ENCODE data around the gene ANGPTL2. TPM values are rescaled to one million over a fixed set of nuclear protein-coding genes. Genes with fewer than 3 reads are reported as not detected.

The ANGPTL2 gene
- total RNA-seq, 1 donor from 2014 or later = 17.5 TPM

DNA sequence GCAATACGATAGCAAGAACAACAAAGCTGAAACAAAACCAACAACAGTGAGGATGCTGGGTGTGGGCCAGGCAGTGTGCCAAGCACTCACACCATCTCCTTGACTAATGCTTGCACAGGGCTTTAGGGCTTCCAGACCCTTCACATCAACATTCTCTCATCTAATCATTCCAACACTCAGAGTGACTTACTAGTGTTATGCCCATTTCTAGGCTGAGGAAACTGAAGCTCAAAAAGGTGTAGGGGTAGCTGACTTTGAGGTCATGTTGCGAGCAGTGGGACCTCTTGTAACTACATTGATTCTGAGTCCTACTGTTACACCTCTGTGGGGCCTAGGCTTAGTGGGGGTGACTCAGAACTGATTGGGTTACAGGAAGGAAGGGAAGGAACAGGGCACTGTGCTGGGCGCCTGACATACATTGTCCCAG is 9.7 kb downstream of the ANGPTL2 start:
- no peaks in the 10 kb centered on the region for H3K27me3 ChIP-seq (ENCODE audit: insufficient read depth, low read length)
- Mint-ChIP-seq H3K9me3 (ENCODE audit: unreplicated experiment) (no peaks in the 10 kb centered on the region), H3K27me3 (ENCODE audit: low read depth, unreplicated experiment) (peaks cover 2% of the 10 kb centered on the region), H3K4me1 (ENCODE audit: low read depth, unreplicated experiment) (peaks cover 18% of the 10 kb centered on the region), H3K4me3 (ENCODE audit: unreplicated experiment) (no peak overlapping the region), H3K36me3 (ENCODE audit: low read depth, unreplicated experiment) (peaks cover 14% of the 10 kb centered on the region), H3K27ac (ENCODE audit: unreplicated experiment) (no peak overlapping the region)
- no peak overlapping the region for H3K4me3 ChIP-seq (ENCODE audit: insufficient read depth, low read depth, low read length)
- no peaks in the 10 kb centered on the region for H3K9me3 ChIP-seq (ENCODE audit: insufficient read depth, low read depth, low read length)
- no peaks in the 10 kb centered on the region for H3K36me3 ChIP-seq (ENCODE audit: insufficient read depth, low read length)
- H3K27ac ChIP-seq (ENCODE audit: low read depth, low read length) = no peak overlapping the region
- H3K4me1 ChIP-seq (ENCODE audit: insufficient read depth, low read length) = peaks cover 2% of the 10 kb centered on the region
- no peaks in the 10 kb centered on the region for H3K79me2 ChIP-seq (ENCODE audit: insufficient read depth, low read length)
- FAIRE-seq = no peak
- DNase-seq (ENCODE audit: low read depth) = no peak
- TF ChIP-seq EZH2 (IDR thresholded peaks at IDR 0.05; ENCODE audit: insufficient read depth, low read length) = no peak
- TF ChIP-seq, protein P1, sequence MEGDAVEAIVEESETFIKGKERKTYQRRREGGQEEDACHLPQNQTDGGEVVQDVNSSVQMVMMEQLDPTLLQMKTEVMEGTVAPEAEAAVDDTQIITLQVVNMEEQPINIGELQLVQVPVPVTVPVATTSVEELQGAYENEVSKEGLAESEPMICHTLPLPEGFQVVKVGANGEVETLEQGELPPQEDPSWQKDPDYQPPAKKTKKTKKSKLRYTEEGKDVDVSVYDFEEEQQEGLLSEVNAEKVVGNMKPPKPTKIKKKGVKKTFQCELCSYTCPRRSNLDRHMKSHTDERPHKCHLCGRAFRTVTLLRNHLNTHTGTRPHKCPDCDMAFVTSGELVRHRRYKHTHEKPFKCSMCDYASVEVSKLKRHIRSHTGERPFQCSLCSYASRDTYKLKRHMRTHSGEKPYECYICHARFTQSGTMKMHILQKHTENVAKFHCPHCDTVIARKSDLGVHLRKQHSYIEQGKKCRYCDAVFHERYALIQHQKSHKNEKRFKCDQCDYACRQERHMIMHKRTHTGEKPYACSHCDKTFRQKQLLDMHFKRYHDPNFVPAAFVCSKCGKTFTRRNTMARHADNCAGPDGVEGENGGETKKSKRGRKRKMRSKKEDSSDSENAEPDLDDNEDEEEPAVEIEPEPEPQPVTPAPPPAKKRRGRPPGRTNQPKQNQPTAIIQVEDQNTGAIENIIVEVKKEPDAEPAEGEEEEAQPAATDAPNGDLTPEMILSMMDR (IDR thresholded peaks at IDR 0.05; ENCODE audit: insufficient read depth, low read depth, low read length) = no peak
- peaks cover 6% of the 10 kb centered on the region for H4K20me1 ChIP-seq (ENCODE audit: insufficient read depth, low read length)
- no peak overlapping the region for H3K9ac ChIP-seq (ENCODE audit: low read length)
- H2AFZ ChIP-seq (ENCODE audit: low read depth, low read length) = no peak overlapping the region
- H3K4me2 ChIP-seq (ENCODE audit: low read length) = no peak overlapping the region

DNA sequence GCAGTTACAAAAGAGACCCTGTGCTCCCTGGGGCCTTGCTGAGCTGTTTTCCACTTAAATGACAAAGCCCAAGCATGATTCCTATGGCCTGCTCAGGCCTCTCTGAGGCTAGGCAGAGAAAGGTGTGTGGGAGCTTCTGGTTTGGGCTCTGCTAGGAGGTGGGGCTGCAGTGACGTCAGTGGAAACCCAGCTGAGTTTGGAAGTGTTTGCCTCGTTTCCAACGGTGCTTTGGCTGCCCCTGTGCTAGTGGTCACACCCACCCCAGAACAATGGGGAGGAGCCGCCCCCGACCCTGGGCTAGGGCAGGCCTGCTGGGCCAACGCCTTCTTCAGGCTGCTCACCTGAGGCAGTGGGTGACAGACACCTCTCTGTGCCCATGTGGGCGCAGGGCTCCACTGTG is 10.4 kb downstream of the ANGPTL2 start:
- Mint-ChIP-seq H3K4me3 (ENCODE audit: unreplicated experiment) (no peak overlapping the region), H3K9me3 (ENCODE audit: unreplicated experiment) (no peaks in the 10 kb centered on the region), H3K27me3 (ENCODE audit: low read depth, unreplicated experiment) (peaks cover 2% of the 10 kb centered on the region), H3K36me3 (ENCODE audit: low read depth, unreplicated experiment) (peaks cover 15% of the 10 kb centered on the region), H3K4me1 (ENCODE audit: low read depth, unreplicated experiment) (peaks cover 11% of the 10 kb centered on the region), H3K27ac (ENCODE audit: unreplicated experiment) (no peak overlapping the region)
- Histone ChIP-seq H3K27ac (ENCODE audit: low read depth, low read length) (no peak overlapping the region), H3K27me3 (ENCODE audit: insufficient read depth, low read length) (no peaks in the 10 kb centered on the region), H3K4me2 (ENCODE audit: low read length) (no peak overlapping the region), H3K4me3 (ENCODE audit: insufficient read depth, low read depth, low read length) (no peak overlapping the region), H3K9me3 (ENCODE audit: insufficient read depth, low read depth, low read length) (no peaks in the 10 kb centered on the region), H4K20me1 (ENCODE audit: insufficient read depth, low read length) (peaks cover 6% of the 10 kb centered on the region), H3K9ac (ENCODE audit: low read length) (no peak overlapping the region), H3K36me3 (ENCODE audit: insufficient read depth, low read length) (no peaks in the 10 kb centered on the region), H3K4me1 (ENCODE audit: insufficient read depth, low read length) (peaks cover 2% of the 10 kb centered on the region), H3K79me2 (ENCODE audit: insufficient read depth, low read length) (no peaks in the 10 kb centered on the region), H2AFZ (ENCODE audit: low read depth, low read length) (no peak overlapping the region)
- FAIRE-seq (no peak), DNase-seq (ENCODE audit: low read depth) (no peak)
- TF ChIP-seq EZH2 (IDR thresholded peaks at IDR 0.05; ENCODE audit: insufficient read depth, low read length) = no peak
- TF ChIP-seq, protein P1 (IDR thresholded peaks at IDR 0.05; ENCODE audit: insufficient read depth, low read depth, low read length) = no peak

DNA sequence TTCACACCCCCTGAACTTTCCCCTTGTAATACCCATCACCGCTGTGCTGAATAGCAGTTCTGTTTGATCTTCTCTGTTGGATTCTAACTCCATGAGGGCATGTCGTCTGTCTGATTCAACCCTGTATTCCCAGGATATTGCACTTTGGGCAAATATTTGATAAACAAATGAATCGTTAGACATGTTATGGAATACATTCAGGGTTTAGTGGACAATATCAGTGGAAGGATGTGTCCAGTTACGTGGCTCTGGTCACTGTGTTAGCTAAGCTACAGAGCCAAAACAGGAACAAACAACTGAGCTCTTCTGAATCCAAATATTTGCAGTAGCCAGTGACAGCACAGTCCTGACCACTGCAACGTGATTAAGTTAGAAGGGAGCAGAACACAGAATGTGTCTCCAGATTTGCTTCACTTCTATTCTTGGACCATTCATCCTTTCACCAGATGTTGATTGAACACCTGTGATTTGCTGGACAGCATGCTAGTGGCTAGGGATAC is 13.2 kb downstream of the ANGPTL2 start:
- Histone ChIP-seq H4K20me1 (ENCODE audit: insufficient read depth, low read length) (peaks cover 10% of the 10 kb centered on the region), H3K4me1 (ENCODE audit: insufficient read depth, low read length) (no peaks in the 10 kb centered on the region), H3K9me3 (ENCODE audit: insufficient read depth, low read depth, low read length) (no peaks in the 10 kb centered on the region), H3K9ac (ENCODE audit: low read length) (no peak overlapping the region), H3K27me3 (ENCODE audit: insufficient read depth, low read length) (peaks cover 5% of the 10 kb centered on the region), H3K4me2 (ENCODE audit: low read length) (no peak overlapping the region), H3K4me3 (ENCODE audit: insufficient read depth, low read depth, low read length) (no peak overlapping the region), H3K27ac (ENCODE audit: low read depth, low read length) (no peak overlapping the region), H2AFZ (ENCODE audit: low read depth, low read length) (no peak overlapping the region), H3K79me2 (ENCODE audit: insufficient read depth, low read length) (no peaks in the 10 kb centered on the region), H3K36me3 (ENCODE audit: insufficient read depth, low read length) (no peaks in the 10 kb centered on the region)
- Mint-ChIP-seq H3K4me1 (ENCODE audit: low read depth, unreplicated experiment) (peaks cover 2% of the 10 kb centered on the region), H3K36me3 (ENCODE audit: low read depth, unreplicated experiment) (peaks cover 15% of the 10 kb centered on the region), H3K27me3 (ENCODE audit: low read depth, unreplicated experiment) (peaks cover 8% of the 10 kb centered on the region), H3K9me3 (ENCODE audit: unreplicated experiment) (no peaks in the 10 kb centered on the region), H3K27ac (ENCODE audit: unreplicated experiment) (no peak overlapping the region), H3K4me3 (ENCODE audit: unreplicated experiment) (no peak overlapping the region)
- TF ChIP-seq, protein P1 (IDR thresholded peaks at IDR 0.05; ENCODE audit: insufficient read depth, low read depth, low read length) = no peak
- no peak for TF ChIP-seq EZH2 (IDR thresholded peaks at IDR 0.05; ENCODE audit: insufficient read depth, low read length)
- DNase-seq (ENCODE audit: low read depth) (no peak), FAIRE-seq (no peak)

All from astrocyte (in vitro differentiated cells and primary cell).